GM20000 (cell line): Measurements from ENCODE around the gene BARHL2.

Source experiments
- DNase-seq: peaks from one replicate; pipeline ENCODE4 v3.0.0; 2012; ENCODE audit warnings: low spot score
- TF ChIP-seq, protein P1 (sequence below): IDR thresholded peaks from 2 replicates; pipeline ENCODE4 v1.5.1; 2012; ENCODE audit warnings: mild to moderate bottlenecking, control low read depth; ENCODE audit errors: extremely low read depth, missing control alignments

Gene BARHL2

DNA sequence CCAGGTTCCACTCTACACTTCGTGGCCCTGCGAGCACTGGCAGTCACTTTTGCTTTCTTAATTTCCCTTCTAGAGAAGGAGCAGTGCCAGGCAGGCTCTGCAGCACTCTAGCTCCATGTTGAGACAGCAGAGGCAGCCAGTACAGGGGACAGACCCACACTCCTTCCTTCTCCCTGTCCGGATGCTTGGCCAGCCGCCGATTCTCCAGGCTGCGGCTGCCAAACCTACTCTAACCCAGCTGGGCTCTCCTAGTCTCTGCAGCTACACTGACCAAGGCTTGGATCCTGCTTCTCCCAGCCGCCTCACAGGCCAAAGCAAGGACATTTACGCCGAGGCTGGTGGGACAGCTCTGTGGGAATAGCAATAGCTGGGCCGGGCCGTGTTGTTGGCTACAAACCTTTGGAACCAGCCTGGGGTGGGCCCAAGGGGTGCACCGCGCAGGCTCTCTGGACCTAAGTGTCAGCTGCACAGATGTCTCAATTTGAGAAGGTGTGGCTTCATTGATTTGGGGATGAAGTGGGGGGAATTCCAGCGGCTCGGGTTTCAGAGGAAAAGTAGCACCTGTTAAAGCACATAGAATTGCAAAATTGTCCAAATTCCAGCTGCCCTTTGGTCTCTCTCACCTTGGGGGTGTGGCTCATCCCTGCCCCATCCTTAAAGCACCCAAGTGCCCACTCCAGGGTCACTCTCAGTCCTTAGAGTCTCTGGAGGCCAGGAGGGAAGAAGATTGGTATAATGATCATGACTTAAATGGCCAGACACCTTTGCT lies 3.2 kb downstream of the BARHL2 start:
- TF ChIP-seq, protein P1, sequence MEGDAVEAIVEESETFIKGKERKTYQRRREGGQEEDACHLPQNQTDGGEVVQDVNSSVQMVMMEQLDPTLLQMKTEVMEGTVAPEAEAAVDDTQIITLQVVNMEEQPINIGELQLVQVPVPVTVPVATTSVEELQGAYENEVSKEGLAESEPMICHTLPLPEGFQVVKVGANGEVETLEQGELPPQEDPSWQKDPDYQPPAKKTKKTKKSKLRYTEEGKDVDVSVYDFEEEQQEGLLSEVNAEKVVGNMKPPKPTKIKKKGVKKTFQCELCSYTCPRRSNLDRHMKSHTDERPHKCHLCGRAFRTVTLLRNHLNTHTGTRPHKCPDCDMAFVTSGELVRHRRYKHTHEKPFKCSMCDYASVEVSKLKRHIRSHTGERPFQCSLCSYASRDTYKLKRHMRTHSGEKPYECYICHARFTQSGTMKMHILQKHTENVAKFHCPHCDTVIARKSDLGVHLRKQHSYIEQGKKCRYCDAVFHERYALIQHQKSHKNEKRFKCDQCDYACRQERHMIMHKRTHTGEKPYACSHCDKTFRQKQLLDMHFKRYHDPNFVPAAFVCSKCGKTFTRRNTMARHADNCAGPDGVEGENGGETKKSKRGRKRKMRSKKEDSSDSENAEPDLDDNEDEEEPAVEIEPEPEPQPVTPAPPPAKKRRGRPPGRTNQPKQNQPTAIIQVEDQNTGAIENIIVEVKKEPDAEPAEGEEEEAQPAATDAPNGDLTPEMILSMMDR: no peak
- DNase-seq: peak; percentile 19

DNA sequence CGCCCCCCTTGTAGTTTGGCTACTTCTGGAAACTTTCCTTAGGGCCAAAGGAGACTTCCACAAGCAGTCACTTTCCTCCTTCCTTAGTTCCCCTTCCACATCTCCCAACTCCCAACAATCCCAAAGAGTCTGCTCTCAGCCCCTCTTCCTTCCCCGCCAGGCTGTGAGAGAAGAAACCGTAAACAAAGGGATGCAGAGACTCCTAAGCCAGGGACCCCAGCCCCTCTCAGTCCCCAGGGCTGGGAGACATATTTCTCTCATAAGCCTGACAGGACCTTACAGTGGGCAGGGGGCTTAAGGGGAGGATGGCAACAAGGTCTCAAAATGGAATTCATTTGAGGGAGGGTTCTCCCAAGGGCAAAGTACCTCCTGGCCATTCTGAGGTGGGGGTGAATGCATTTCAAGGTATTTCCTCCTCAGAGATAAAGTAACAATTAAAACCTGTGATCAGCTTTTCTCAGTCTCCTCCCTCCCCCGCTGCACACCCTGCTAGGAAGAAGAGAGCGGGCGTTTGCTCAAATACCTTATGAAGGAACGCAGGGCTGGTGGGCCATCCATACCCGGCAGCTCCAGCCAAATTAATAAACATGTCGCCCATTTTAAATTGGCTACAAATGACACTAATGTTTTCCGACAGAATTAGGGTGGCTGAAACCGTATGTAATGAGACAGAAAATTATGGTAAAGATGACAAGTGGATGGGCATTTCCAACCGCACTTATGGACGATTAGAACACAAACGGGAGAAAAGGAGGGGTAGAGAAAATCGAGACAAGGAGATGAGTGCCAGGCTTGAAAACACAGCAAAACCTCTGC lies 4.0 kb downstream of the BARHL2 start:
- peak; percentile 19 for DNase-seq
- TF ChIP-seq, protein P1: no peak

DNA sequence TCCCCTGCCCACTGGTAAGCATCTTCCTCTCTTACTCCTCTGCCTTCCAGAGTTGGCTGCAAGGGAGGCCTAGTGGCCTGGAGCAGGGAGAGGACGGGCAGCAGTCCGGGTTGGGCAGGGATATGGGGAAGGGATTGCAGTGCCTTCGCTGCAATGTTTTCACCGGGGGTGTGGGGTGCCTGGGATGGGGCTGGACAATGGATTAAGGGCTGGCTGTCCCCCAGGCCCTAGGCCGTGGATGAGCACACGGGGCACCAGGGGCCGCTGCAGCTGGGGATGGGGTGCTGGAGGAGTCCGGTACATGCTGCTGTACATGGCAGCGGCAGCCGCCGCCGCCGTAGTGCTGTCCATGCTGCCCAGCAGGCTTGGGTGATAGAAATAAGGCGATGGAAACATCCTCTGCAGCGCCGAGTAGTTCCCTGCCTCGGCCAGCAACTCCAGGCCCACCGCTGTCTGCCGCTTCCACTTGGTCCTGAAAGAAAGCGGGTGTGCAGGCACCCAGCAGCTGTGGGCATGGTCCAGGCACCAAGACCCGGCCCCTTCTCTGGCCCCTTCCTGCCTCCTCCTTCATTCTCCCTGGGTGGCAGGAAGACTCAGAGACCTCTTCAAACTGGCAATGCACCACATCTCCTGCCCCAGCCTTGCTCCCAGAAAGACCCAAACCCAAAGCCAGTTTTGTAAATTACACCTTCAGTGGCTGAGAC lies 4.8 kb downstream of the BARHL2 start:
- DNase-seq: peak; percentile 20
- TF ChIP-seq, protein P1: no peak

DNA sequence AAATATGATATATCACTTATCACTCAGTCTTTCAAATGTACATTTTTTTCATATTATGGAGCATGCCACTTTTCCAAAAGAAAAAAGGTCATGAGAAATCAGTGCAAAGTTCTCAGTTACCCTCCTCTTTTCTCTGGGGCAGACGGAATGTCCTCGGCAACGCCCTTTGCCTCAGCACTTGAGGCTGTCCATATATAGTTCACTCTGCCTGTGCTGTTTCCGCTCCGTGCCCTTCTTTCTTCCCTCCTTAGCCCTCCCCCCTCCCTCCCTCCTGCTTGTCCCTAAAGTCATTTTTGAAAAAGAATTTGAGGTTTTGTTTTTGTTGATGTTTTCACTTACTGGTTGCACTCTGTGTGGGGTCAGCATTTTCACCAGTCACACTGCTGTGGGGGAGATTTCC lies 5.4 kb downstream of the BARHL2 start:
- TF ChIP-seq, protein P1: no peak

DNA sequence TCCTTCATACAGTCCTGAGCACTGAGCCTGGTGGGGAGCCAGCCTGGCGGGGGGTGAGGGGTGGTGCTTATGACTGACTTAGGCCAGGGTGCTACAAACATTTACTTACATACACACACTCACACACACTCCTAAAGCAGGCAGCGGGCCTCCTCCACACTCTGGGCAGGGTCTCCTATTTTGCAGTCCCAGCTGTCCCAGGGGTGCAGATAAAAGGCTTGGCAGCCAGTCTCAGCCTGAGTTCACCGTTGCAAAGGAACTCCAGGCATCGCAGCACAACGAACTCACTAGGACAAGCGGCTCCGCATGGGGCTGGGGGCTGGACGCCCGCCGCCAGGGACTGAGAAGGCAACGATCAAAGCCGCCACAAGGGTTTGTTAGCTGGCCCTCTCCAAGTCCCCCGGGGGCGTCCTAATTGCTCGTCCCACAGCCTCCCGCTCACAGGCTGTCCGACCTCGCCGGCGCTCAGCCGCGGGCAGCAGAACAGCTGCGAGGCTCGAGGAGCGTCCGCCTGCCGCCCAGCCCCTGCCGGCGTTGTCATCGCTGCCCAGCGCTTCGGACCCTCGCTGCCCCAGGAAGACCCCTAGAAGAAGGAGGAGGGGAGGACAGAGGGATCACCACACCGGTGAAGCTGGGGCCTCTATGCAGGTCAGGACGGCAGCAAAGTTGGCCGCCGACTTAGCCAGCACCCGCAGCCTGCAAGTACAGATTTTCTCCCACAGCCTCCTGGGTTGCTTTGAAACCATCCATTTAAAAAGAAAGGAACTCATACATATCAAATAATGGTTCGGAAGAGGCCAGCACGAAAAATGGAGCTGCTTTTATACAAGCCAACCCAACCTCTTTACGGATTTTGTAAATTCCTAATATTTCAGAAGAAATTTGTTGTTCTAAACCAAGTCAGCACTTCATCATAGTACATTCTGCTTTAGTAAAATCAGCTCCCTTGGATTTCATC lies 6.2 kb downstream of the BARHL2 start:
- DNase-seq: peak; percentile 28
- TF ChIP-seq, protein P1: no peak

More for the DNA sequence above, 5.4 kb downstream of the BARHL2 start:
- peak; percentile 22 for DNase-seq

DNA sequence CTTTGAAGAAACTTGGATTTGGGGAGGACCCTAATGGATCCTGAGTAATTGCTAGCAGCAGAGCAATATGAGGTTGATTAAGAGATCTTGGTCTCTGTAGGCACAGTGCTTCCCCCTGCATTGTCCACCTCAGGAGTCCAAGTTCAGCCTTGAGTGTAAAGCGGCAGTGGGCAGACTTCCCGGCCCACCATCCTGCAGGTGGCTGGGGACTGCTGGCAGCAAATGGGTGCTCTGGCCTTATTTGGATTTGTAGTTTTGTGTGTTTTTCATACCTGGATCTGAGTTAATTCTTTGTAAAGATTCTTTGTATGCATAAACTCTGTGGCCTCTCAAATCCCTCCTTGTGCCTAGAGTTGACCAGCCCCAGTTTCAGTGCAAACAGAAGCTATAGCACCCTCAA lies 7.6 kb downstream of the BARHL2 start:
- TF ChIP-seq, protein P1: no peak

More for the DNA sequence above, 7.6 kb downstream of the BARHL2 start:
- no peak for DNase-seq
